HG02840 (cell line): ENCODE data around the gene BSN.
"Not testable (repeated sequence)": the region's sequence is repeated elsewhere in the genome, so short reads cannot be mapped to it uniquely, and the experiment has no call there.

Source experiments
- ATAC-seq: cut with Tn5 transposase; IDR thresholded peaks from one replicate; pipeline ENCODE4 v1.9.1; 2021; ENCODE audit warnings: mild to moderate bottlenecking, moderate library complexity, moderate number of reproducible peaks; ENCODE audit not compliant: unreplicated experiment, low FRiP score

BSN gene

DNA sequence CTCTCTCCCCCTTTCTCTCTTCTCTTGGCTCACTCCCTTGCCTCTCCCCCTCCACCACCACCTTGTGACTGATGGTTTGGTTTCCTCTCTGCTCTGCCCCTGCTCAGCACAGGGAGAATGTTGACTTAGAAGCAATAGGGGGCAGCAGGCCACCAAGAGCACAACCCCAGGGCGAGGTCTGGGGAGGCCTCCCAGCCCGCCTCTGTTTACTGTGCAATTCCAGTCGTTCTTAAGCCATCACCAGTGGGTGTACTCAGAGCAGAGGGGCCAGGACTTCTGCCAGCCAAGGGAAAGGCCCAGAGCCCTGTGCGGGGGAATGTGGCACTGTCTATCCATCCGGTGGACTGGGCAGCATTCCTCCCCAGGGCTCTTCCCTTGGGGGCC is 114.1 kb downstream of the BSN start:
- no peak for ATAC-seq

DNA sequence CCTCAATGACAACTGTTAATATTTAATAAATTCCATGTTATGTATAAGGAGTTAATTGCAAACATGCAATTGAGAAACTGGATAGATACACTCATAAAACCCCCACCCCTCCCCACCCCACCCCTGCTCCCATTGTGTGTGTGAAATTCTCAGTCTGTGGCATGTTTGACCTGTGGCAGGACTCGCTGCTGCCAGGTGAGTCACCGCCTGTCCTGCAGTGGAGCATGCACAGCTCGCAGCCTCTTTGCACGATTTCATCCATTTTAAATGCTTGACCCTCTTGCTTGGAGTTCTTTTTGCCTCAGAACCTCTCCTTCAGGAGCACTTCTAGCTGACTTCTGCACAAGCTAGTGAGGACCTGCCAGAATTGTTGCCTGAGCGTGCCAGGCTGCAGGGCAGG is 114.6 kb downstream of the BSN start:
- no peak for ATAC-seq

DNA sequence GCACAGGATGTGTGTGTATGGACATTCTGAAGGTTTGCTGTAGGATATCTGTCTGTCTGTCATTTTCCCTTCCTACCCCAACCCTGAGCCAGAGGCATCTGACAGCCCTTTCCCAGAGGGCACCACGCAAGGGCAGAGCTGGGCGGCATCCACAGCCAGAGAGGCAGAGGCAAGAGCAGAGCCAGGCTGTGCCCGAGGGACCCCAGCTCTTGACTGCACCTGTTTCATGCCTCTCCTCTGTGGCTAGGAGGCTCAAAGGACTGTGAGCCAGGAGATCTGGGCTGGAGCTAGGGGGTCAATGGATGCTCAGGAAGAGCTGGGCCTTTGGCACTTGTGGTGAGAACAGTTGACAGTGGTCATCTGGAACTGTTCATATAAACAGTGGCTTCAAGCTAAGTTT is 115.1 kb downstream of the BSN start:
- ATAC-seq = no peak

DNA sequence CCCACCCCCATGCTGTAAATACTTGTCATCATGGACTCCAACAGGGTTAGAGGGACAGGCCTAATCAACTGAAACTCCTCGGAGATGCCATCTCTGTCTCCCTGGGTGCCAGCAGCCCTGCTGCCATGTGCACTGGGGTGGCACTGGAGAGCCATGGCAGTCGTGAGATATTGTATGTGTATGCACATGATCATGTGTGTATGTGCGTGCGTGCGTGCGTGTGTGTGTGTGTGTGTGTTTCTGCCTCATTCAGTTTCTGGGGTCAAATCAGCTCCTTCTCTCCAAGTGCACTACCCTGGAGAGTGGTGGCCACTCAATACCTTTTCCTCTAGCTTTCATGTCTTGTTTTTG is 116.6 kb downstream of the BSN start:
- ATAC-seq = no peak

DNA sequence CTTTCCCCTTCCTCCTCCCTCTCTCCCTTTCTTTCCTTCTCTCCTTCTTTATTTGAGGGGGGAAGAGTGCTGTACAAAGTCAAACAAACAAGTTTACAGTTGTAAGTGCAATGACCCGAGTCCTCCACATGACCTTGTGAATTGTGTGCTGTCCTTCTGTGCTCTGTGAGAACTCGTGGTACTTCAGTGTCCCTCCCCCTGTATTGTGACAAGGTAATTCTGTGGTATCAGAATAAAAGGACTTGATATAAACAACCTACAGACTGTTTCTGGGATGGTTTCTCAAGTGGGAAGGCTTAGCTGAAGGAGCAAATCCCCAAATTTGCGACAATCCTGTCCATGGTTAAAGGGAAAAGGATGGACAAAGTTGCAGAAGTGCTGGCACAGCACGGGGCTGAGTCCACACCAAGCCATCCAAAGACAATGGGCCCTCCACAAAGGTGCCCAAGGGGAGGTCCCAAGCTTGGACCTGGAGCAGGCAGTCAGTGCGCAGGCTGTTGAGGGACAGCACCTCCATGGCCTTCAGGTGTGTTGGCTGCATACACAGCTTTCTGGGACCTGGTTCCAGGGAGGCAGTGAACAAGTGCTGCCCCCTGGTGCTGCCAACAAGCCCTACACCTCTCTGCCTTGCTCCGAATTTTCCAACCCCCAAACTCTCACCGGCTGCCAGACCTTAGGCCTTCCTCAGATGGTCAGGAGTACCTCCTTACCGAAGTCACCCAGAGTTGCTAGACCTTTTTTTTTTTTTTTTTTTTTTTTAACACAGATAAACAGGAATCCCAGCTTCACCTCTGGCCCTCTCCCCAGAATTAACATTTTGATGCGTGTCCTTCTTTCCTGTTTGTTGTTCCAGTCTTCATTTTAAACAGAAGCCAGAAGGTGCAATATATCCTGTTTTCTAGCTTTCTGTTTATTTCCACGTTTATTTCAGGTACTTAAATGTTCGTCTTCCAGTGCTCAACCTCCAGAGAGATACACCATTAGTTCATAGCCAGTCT is 117.3 kb downstream of the BSN start:
- no peak for ATAC-seq

DNA sequence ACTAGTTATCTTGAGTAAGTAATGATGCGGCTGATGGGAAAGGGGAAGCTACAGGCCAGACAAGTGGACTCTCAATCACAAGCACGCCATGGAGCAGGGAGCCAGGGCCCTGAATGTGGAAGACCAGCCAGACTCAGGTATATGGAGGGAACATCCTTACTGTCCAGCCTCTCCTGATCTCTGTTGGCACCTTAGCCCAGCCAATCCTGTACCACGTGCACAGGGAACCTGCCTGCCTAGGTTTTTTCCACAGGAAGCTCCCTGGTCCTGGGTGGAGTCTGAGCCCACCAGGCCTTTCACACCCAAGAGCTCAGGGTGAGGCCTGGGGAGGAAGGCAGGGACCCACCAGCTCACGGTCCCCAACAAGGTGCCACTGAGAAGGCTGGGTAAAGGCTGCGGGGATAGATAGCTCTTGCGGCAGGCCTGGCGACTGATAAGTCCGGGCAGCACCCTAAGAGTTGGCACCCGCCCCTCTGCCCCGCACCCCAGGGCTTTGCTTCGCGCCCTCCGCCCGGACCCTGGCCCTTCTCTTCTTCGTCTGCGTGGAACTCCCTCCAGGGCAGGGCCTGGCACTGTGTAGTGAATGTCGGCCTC is 118.9 kb downstream of the BSN start:
- ATAC-seq = peak; percentile 0

DNA sequence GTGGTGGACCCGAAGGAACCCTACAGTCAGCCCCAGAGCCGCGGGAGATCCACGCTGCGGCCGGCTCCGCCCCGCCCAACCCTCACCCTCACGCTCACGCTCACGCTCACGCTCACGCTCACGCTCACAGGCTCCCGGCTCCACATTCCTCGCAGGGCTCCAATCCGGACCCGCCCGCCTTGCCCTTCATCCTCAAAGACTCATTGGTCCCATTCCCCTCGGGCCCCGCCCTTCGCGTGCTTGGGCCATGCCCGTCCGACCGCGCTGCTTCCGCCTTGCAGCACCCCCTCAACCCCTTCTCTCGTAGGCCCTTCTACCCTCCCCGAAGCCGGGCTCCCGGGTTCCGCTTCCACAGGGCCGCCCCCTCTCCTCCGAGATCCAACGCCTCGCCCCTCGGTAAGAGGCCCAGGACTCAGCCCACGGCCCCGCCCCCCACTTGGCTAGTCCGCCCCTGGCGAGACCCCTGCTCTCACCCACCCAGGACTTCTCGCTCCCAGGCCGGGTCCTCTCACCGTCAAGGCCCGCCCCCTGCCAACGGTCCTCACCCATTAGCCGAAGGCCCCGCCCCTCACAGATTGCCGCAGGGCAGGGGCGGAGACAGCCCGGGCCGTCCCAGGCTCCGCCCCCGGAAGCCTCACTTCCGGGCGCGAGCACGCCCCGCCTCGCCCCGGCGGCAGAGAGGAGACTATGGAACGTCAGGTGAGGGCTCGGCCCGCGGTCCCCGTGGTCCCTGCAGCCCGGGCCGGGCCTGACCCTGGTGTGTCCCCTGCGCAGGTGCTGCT is 119.6 kb downstream of the BSN start, which contains the start of gene APEH:
Gene APEH (plus strand): TSS at position 637 of the 782 bp plus-strand sequence. CDS start 51 bp downstream, at position 688.
- peak; percentile 77 for ATAC-seq

DNA sequence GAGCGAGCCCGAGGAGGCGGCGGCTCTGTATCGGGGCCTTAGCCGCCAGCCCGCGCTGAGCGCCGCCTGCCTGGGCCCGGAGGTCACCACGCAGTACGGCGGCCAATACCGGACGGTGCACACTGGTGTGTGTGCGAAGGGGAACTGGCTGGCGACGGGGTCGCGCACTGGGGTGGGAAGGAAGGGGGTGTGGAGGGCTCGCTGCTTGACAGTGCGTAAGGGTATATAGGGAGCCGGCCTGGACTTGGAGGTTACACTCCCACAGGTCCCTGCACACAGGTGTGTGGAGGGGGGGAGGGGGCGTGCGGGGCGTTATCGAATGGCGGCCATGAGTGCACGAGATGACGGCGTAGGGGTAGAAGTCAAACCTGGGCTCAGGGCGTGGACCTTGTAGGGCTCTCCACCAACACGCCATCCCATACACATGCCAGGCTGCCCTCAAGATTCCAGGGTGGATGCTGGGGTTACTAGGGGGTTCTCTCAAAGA is 120.3 kb downstream of the BSN start:
- peak; percentile 23 for ATAC-seq

DNA sequence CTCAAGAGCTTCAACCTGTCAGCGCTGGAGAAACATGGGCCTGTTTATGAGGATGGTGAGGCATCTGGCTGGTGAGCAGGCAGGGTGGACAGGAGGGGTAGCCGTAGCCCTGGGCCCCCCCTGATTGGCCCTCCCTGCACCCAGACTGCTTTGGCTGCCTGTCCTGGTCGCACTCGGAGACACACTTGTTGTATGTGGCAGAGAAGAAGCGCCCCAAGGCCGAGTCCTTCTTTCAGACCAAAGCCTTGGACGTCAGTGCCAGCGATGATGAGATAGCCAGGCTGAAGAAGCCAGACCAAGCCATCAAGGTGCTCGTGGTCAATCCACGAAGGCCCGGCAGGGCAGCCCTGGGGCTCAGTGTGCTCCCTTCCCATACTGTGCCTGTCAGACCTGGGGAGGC is 121.6 kb downstream of the BSN start:
- no peak for ATAC-seq

DNA sequence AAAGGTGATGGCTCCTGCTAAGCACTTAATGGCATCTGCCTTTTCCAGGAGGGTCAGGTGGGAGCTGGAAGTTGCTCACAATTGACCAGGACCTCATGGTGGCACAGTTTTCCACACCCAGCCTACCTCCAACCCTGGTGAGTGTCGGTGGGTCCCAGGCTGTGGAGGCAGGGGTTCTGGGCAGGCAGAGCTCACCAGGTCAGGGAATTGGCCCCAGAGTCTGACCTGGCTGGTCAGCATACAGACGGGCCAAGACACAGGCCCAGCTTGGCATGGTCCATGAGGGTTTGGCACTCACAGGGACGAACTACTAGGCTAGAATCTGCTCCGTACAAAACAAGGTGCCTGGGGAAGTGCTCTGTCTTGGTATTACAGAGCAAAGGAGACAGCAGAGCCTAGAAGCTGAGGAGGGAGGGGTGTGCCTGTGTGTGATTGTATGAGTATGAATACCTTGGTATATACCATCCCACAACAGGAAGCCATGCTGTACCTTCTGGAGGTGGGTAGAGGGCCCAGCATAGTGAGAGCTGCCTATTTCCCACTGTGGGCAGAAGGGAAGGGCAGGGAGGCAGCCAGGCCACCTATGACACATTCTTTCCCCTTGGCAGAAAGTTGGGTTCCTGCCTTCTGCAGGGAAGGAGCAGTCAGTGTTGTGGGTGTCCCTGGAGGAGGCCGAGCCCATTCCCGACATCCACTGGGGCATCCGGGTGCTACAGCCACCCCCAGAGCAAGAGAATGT is 126.4 kb downstream of the BSN start:
- no peak for ATAC-seq

DNA sequence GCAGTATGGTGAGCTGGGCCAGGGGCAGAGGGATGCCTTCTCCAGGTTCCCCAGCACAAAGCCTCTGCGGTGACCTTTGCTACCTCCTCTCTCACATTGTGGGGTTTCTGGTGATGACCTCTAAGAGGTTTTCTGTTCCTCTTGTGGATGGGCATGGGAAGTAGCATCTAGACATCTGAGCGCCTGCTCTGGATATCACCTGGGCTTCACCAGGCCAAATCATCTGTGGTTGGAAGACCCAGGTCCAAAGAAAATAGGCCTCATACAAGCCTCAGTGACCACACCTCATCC is 126.9 kb downstream of the BSN start:
- ATAC-seq = no peak

DNA sequence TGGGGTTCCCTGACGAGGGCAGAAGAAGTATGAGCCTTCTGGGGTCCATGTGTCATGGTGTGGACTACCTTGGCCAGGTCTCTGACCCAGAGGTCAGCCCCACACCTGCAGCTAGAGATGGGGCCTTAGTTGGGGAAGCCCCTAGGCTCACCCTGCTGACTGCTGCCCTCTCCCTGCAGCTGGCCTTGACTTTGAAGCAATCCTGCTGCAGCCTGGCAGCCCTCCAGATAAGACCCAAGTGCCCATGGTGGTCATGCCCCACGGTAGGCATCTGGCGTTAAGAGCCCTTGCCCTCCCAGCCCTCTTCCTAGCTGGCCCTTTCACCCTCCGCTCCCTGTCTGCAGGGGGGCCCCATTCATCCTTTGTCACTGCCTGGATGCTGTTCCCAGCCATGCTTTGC is 127.3 kb downstream of the BSN start:
- ATAC-seq = no peak

DNA sequence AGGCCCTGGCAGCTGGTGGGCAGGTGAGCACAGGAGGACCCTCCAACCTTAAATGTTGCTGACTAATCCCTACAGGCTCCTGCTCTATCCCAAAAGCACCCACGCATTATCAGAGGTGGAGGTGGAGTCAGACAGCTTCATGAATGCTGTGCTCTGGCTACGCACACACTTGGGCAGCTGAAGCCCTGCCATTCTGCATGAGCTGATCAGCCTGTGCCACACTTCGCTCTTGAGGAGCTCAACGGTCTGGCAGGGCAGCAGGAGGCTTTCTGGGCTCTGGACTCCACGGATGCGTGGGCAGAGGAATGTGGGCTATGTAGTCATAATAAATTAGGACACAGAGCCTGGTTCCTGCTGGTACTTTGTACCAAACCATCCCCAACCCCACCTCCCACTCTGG is 128.9 kb downstream of the BSN start:
- no peak for ATAC-seq

DNA sequence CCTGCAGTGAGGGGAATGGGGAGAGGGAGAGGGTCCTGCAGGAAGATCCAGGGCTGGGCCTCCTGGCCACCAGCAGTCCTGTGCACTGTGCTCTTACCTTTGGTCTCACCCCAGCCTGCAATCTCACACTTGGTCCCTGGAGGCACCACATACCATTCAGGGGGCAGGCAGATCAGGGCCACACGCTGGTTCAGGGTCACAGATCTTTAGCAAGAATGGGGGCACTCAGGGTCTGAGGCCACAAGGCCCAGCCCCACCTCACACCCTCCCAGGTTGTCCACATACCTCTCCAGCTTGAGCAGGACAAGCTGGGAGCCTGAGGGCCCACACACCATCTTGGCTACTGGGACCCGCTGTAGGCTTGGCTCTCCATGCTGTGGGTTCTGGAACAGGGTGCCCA is 130.2 kb downstream of the BSN start:
- ATAC-seq = not testable (repeated sequence)

DNA sequence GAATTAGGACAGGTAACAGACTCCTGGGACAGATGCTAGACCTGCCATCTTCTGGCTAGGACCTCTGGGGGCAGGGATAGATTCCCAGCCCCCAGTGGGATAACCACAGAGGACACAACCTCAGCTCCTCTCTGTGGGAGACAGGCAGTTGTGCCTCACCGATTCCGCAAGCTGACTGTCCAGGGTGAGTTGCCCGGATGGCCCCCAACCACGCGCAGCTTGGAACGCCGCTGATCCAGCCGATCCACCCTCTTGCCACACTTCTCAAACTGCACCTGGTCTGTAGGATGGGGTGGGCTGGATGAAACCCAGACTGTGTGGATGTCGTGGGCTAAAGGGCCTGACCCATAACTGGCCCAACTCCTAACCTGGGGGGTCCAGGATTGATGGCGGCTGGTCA is 130.8 kb downstream of the BSN start:
- ATAC-seq = not testable (repeated sequence)

DNA sequence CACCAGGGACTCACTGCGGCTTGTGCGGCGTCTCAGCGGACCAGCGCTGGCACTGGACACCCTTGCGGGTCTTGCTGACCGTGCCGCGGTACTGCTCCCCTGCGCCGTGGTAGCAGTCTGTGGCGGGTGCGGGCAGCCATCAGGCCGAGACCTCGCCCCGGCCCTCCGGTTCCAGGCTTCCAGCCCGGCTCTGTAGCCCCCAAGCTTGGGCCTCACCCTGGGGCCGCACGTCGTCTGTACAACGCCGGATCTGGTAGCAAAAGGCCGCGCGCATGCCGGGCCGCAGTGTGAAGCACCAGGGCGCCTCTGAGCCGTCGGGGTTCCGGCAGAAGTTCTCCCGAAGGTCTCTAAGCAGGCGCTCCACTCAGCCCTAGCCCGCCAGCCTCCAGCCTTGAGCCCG is 131.6 kb downstream of the BSN start:
- not testable (repeated sequence) for ATAC-seq

DNA sequence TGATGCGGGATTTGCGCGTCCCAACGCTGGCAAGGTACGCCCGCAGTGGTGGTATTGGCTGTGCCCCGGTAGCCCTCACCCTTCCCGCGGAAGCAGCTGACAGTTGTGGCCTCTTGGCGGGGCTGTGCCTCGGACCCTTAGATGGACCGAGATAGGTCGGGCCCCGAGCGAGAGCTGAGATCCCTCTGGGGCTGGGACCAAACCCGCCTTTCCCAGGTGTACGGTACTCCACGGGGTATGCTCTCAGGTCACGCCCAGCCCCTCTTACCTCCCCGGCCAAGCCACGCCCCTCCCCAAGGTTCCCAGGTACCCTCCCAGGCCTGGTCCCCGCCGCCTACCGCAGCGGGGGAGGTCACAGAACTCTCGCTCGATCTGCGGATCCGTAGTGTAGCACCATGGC is 132.1 kb downstream of the BSN start:
- ATAC-seq = not testable (repeated sequence)

DNA sequence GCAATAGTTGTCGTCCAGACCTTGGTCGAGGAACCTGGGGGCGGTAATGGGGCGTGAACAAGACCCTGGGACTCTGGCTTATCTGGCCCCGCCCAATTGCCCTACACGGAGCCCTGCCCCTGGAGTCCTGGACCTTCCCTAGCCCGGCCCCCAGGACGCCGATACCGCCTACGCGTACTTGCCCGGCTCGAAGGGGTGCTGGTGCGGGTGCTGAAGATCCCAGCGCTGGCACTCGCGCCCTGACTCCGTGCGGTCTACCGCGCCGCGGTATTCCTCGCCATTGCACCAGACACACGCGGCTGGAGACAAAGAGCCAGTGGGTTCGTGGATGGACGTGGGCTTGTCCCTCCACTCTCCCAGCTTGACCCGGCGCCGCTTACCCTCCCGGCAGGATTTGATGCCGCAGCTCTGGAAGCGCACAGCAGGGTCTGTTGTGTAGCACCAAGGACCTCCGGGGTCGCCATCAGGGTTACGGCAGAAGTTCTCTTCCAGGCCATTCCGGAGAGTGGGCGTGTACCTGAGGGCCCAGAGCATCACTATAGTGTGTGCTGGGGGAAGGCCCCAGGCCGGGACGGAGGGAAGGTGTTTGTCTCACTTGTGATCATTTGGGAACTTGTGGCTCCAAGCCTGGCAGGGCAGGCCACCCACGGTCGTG is 132.6 kb downstream of the BSN start:
- not testable (repeated sequence) for ATAC-seq

DNA sequence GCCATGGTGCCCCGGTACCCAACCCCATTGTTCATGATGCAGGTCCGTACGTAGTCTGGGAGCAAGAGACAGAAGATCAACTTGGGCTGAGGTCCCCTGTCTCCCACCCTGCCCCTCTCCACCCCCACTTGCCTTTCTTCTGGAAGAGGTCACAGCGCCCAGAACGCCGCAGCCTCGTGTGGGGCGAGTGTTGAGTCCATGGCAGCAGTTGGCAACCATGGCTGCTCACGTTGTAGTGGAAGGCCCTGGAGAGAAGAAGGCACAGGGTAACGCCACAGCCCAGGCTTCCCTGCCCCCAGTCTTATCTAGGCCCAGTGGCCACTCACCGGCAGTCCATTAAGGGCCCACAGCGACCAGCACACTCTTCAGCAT is 133.1 kb downstream of the BSN start:
- ATAC-seq = not testable (repeated sequence)
